ENCODE measurements around the gene ARHGAP18. TPM values are rescaled to one million over a fixed set of nuclear protein-coding genes. Genes with fewer than 3 reads are reported as not detected.

ARHGAP18 gene, protein sequence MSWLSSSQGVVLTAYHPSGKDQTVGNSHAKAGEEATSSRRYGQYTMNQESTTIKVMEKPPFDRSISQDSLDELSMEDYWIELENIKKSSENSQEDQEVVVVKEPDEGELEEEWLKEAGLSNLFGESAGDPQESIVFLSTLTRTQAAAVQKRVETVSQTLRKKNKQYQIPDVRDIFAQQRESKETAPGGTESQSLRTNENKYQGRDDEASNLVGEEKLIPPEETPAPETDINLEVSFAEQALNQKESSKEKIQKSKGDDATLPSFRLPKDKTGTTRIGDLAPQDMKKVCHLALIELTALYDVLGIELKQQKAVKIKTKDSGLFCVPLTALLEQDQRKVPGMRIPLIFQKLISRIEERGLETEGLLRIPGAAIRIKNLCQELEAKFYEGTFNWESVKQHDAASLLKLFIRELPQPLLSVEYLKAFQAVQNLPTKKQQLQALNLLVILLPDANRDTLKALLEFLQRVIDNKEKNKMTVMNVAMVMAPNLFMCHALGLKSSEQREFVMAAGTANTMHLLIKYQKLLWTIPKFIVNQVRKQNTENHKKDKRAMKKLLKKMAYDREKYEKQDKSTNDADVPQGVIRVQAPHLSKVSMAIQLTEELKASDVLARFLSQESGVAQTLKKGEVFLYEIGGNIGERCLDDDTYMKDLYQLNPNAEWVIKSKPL
- total RNA-seq = 18.2 and 50.8 TPM in 2 replicates

DNA sequence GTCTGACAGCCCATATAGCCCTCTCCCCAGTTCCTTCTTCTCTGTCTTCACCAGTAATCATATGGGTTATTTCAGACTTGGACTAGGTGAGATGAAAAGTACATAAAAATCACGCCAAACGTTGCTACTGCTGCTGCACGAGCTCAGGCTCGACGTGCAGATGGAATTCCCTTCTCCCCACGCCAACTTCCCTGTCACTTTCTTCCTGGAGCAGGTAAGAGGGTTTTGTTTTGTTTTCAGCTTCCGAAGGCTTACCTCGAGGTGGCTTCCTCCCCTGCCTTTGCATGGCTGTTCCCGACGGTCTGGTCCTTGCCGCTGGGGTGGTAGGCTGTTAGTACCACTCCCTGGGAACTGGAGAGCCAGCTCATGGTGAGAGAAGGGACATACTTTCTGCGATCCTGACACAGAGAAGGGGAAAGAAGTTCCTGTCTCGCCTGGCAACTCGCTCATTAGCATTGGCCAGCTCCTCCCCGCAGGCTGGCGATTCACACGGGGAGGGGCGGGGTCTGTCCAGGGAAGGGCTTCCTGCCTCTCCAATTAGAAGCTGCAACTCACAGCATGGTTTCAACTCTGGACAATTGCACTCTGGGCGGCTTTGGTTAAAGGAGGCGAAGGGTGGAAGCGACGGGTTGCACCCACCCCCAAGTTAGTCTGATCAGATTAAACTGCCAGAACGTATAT, at the start of gene ARHGAP18:
Gene ARHGAP18 (minus strand): TSS at position 409 of the 681 bp plus-strand sequence. CDS start 41 bp downstream, at position 368.

Other genes starting within 250 kb of the ARHGAP18 start
- gene TMEM244, start 151.1 kb upstream of the ARHGAP18 start, total RNA-seq = not detected in 2 replicates